Ovary (tissue), 3 donors: ENCODE data around the gene BCL6B.

Experiments used
- EP300 ChIP-seq: sonication (generic); formaldehyde crosslinking; IDR thresholded peaks from one replicate; pipeline ENCODE4 v1.6.1; 2017; ENCODE audit warnings: antibody characterized with exemption
- POLR2A ChIP-seq: fragments of 450-650 bp; IDR thresholded peaks from one replicate; pipeline ENCODE4 v1.6.1; 2017; ENCODE audit warnings: antibody characterized with exemption, mild to moderate bottlenecking, moderate library complexity
- TF ChIP-seq, protein P1 (sequence below), 3 donors: fragments of 450-650 bp in 2 of 3; fragments of 200-600 bp in 1 of 3; IDR thresholded peaks; one replicate each; pipeline versions ENCODE4 v1.5.1 to v1.8.0; 2016 to 2022; ENCODE audit warnings: antibody characterized with exemption in 3 of 3, mild to moderate bottlenecking in 1 of 3
- donor health status: DM: no; HTN: no; CAD: no.

DNA sequence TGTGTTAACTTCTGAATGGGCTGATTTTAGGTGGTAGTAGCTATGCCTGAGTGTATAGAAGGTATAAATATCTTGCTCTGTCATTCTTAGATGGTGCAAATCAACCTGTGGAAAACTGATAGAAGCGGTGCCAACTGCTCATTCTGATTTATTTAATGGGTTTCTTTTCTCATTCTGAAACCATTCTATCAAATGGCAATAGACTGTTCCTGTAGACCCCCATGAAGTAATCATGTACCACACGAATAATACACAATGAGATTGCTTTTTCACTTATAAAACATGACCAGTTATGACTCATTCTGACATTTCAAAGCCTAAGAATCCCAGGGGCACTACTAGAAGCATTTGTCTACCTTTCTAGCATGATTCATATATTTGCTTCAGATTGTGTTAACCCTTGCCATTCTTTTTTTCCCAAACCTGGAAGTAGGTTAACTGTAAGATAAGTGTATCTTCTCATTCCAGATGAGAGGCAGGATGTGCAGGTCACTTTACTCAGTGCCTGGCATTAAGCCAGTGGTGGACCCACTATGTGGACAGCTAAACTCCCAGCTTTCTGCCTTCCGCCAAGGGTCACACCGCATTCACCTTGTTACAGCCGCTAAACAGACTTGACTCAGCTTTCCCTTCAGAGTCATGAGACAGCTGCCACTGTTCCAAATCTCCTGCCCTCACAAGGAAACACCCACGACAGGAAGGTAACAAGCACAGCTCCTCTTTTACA is 37.5 kb downstream of the BCL6B start:
- TF ChIP-seq, protein P1, sequence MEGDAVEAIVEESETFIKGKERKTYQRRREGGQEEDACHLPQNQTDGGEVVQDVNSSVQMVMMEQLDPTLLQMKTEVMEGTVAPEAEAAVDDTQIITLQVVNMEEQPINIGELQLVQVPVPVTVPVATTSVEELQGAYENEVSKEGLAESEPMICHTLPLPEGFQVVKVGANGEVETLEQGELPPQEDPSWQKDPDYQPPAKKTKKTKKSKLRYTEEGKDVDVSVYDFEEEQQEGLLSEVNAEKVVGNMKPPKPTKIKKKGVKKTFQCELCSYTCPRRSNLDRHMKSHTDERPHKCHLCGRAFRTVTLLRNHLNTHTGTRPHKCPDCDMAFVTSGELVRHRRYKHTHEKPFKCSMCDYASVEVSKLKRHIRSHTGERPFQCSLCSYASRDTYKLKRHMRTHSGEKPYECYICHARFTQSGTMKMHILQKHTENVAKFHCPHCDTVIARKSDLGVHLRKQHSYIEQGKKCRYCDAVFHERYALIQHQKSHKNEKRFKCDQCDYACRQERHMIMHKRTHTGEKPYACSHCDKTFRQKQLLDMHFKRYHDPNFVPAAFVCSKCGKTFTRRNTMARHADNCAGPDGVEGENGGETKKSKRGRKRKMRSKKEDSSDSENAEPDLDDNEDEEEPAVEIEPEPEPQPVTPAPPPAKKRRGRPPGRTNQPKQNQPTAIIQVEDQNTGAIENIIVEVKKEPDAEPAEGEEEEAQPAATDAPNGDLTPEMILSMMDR (IDR thresholded peaks at IDR 0.05) = no peak
- TF ChIP-seq POLR2A = no peak
- TF ChIP-seq EP300 = no peak
